NB4 (cell line): Measurements from ENCODE around the gene LRRN3.

ENCODE experiments used
- DNase-seq: peaks from one replicate; pipeline ENCODE4 v3.0.0; 2010; ENCODE audit warnings: low read depth
- H3K4me3 ChIP-seq: one replicate; pipeline ENCODE4 v1.5.1; 2011; ENCODE audit warnings: mild to moderate bottlenecking, low read depth, low read length, moderate library complexity
- MYC ChIP-seq: IDR thresholded peaks from 2 replicates; pipeline ENCODE4 v1.6.1; 2011; ENCODE audit warnings: low read depth, low read length
- POLR2A ChIP-seq: IDR thresholded peaks from 2 replicates; pipeline ENCODE4 v1.6.1; 2011; ENCODE audit warnings: mild to moderate bottlenecking; ENCODE audit not compliant: insufficient read length; ENCODE audit errors: extremely low read depth
- TF ChIP-seq, protein P1 (sequence below): IDR thresholded peaks from one replicate; pipeline ENCODE4 v1.5.1; 2012; ENCODE audit warnings: low read depth, low read length
- TF ChIP-seq, protein P2 (sequence below): IDR thresholded peaks from 2 replicates; pipeline ENCODE4 v1.6.1; 2011; ENCODE audit warnings: low read depth, low read length

Gene LRRN3

DNA sequence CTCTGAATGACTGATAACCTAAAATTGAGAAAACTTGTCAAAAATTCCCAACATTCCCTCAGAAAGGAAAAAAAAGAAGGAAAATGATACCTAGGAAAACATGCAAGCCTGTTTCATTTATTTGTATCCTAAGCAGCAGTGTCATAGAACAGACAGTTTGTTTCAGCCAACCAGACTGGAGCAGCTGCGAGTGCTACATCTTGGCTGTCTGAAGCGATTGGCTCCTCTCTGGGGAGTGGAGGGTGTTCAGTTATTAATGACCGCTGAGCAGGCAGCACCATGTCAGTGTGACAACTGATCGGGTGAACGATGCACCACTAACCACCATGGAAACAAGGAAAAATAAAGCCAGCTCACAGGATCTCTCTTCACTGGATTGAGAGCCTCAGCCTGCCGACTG, at the start of gene LRRN3:
TSS of gene LRRN3 (plus strand) at position 282 of the 400 bp plus-strand sequence. CDS start 31,646 bp downstream, outside the sequence.
- TF ChIP-seq, protein P1, sequence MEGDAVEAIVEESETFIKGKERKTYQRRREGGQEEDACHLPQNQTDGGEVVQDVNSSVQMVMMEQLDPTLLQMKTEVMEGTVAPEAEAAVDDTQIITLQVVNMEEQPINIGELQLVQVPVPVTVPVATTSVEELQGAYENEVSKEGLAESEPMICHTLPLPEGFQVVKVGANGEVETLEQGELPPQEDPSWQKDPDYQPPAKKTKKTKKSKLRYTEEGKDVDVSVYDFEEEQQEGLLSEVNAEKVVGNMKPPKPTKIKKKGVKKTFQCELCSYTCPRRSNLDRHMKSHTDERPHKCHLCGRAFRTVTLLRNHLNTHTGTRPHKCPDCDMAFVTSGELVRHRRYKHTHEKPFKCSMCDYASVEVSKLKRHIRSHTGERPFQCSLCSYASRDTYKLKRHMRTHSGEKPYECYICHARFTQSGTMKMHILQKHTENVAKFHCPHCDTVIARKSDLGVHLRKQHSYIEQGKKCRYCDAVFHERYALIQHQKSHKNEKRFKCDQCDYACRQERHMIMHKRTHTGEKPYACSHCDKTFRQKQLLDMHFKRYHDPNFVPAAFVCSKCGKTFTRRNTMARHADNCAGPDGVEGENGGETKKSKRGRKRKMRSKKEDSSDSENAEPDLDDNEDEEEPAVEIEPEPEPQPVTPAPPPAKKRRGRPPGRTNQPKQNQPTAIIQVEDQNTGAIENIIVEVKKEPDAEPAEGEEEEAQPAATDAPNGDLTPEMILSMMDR, result no peak
- TF ChIP-seq MYC (no peak), POLR2A (no peak)
- TF ChIP-seq, protein P2, sequence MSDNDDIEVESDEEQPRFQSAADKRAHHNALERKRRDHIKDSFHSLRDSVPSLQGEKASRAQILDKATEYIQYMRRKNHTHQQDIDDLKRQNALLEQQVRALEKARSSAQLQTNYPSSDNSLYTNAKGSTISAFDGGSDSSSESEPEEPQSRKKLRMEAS, result no peak
- no peak for DNase-seq

GRCh38 chr7:111041577-111041976, 49.4 kb upstream of the LRRN3 start:
- no peak for DNase-seq
- TF ChIP-seq POLR2A (no peak), MYC (no peak)
- TF ChIP-seq, protein P1, result no peak
- TF ChIP-seq, protein P2, result no peak
- no peak overlapping the region for H3K4me3 ChIP-seq

More for the DNA sequence above, at the start of gene LRRN3:
- H3K4me3 ChIP-seq, result no peak within 1 kb of the TSS

- TF ChIP-seq, protein P1, result no peak
- TF ChIP-seq MYC (no peak), POLR2A (no peak)
- TF ChIP-seq, protein P2, result no peak
- no peak overlapping the region for H3K4me3 ChIP-seq
- no peak for DNase-seq
Observed at GRCh38 chr7:111042842-111043241, 48.1 kb upstream of the LRRN3 start.

DNA sequence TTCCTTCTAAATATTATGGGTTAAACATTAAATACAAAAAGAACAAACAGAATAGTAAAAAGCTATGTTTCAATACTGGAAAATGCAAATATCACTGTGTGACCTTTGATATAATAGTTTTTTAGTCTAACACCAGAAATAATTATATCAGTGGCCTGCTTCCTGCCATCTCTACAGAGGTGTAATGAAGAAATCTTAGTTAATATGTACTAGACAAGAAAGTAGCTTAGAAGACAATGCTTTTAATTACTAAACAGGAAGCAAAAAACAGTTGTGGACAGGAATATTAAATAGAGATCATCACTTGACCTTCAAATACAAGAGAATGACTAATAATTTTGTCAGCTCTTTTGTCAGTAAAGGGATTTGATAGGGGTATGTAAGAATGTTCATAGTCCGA, 47.4 kb upstream of the LRRN3 start:
- TF ChIP-seq MYC (no peak), POLR2A (no peak)
- TF ChIP-seq, protein P1, result no peak
- TF ChIP-seq, protein P2, result no peak

GRCh38 chr7:111045449-111045848, 45.5 kb upstream of the LRRN3 start:
- H3K4me3 ChIP-seq, result no peak overlapping the region
- TF ChIP-seq, protein P2, result no peak
- TF ChIP-seq MYC (no peak), POLR2A (no peak)
- TF ChIP-seq, protein P1, result no peak
- DNase-seq, result no peak

More for the DNA sequence above, 47.4 kb upstream of the LRRN3 start:
- H3K4me3 ChIP-seq, result no peak overlapping the region
- DNase-seq, result no peak

DNA sequence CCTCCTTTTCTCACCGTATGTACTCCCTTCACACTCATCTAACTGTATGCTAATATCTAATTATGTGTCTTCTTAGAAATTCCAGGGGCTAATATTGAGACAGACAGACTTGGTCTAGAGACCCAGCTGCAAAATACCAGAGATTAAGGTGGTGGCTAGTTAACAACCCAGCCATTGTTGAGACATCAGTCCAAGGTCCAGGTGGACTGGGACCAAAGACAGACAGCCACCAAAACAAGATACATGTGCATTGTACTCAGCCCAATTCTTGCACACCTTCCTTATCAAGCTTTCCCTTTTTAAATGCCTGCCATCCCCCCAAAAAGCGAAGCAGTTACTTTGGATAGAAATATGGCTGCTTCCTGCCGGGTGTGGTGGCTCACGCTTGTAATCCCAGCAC, 43.3 kb upstream of the LRRN3 start:
- no peak for DNase-seq
- H3K4me3 ChIP-seq, result no peak overlapping the region
- TF ChIP-seq, protein P2, result no peak
- no peak for TF ChIP-seq MYC
